Ramos (cell line): ENCODE results near the gene FXYD1.

Source experiments
- in situ Hi-C: fragments of 300-500 bp; cut with MboI; formaldehyde crosslinking; loops from one replicate; pipeline ENCODE4 v1.14.3; 2022; ENCODE audit warnings: low sequenced_read_pairs; ENCODE audit not compliant: unreplicated experiment

FXYD1 gene

DNA sequence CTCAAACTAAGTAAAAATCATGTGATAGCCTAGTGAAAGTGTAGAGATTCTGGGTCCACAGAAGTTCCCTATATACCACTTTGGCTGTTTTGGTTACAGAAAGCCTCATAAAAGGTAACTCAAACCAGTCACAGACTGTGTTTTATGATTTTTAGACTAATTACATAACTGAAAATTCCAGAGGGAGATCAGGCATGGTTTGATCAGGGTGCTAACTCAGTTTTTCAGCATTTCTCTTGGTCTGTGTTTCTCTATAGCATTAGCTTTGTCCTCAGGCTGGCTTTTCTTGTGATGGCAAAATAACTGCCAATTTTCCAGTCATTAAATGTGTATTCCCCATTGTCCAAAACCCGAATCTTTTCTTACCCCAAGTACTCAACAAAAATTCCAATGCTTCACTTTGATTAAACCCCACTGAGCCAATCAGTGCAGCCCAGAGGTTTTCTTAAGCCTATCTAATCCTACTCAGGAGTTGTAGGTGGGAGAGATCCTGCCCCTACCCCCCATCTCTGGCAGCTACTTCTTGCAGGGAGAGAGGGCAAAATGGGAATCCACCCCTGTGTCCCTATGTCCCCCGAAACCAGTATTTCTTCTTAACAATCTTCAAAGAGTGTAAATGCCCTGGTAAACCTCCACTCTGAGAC is 31.6 kb upstream of the FXYD1 start:
- in situ Hi-C loops: no loop called here

DNA sequence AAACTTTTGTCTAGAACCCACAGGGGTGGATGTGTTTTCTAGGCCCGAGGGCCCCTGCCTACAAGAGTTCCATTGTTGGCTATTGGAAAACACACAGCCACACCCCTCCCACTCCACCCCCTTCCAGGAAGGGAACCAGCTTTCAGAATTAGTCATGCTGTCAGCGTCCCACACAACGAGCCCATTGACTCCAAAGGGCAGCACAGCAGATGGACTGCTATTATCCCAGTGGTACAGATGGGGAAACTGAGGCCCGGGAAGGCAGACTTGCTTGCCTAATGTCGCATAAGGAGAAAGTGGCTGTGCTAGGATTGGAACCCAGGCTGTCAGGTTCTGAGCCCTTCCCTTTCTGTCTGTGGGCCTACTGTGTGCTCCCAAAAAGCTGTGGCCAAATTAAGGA is 31.1 kb upstream of the FXYD1 start:
- in situ Hi-C loops: no loop called here

DNA sequence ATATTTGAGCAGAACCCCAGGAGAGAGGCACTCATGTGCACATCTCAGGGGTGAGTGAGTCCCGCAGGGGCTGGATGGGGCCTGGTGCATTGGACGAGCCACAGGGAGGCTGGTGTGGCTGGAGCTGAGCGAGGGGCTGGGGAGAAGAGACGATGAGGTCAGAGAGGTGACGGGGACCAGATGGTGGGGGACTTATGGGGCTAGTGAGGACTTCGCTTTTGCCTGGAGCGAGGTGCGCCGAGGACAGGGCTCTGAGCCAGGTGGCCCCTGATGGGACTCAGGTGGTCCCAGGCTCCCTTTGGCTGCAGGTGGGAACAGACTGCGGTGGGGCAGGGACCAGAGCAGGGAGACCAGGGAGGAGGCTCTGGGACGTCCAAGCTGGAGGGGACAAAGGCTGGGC is 29.9 kb upstream of the FXYD1 start:
- in situ Hi-C loops: no loop called here

DNA sequence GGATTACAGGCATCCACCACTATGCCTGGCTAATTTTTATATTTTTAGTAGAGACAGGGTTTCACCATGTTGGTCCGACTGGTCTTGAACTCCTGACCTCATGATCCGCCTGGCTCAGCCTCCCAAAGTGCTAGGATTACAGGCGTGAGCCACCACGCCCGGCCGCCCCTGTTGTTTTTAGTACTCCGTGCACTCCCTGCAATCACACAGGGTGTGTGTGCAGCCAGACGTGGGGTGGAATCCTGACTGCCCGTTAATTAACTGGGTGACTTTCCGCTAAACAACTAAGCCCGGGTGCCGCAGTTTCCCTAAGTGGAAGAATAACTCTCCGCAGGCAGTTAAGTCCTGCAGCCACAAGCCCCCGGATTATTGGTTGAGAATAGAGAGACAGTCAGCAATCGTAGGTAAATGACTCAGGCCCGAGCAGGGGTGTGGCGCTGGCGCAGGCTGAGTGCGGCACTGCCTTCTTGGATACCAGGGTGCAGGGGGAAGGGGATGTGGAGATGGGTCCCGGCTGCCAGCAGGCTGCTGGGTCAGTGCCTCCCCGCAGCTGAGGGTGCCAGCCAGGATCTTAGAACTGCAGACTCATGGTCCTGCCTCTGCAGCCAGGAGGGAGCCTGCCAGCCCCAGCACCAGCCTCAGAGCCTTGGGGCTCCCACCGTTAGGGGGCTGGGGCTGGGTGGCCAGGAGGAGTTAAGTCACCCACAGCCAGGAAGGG is 29.1 kb upstream of the FXYD1 start:
- in situ Hi-C loops: no loop called here

DNA sequence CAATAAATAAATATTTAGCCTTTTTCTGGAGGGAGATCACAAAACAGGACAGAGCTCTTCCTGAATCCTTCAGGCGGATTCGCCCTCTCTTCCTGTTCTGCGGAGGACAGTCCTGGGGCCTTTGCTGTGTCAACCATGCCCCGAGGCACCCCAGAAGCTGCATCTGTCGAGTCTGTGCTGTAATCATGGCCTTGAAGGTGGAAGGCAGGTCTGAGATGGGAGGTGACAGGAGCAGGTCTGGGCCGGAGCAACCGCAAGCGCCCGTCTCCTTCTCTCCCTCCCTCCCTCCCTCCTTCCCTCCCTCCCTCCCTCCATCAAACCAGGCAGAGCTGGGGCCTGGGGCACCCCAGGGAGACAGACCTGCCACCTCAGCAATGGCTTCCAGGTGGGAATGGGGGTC is 27.6 kb upstream of the FXYD1 start:
- in situ Hi-C loops: no loop called here

DNA sequence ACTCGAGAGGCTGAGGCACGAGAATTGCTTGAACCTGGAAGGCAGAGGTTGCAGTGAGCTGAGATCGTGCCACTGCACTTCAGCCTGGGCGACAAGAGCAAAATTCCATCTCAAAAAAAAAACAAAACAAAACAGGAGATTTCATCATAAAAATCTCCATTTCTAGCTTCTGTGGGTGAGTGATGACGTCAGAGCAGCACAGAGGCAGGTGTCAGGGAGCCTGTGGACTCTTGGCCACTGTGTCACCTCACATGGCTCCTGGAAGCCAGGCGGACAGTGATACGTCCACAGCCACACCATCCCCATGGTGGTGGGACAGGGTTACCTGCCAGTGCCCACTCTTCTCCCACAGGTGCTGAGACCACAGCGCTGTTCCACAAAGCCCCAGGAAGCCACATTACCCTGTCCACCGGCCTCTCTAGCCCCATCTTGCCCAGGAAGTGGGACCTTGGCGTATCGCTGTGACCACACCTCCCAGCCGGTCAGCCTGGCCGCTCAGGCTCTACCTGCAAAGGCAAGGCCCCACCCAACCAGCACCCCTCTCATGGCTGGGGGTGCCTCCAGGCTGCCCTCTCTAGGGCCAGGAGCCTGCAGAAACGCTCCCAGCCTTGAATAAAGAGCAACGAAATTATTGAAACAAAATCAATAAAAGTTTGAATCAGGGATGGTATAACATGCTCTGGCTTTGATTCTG is 25.5 kb upstream of the FXYD1 start:
- in situ Hi-C loops: no loop called here

DNA sequence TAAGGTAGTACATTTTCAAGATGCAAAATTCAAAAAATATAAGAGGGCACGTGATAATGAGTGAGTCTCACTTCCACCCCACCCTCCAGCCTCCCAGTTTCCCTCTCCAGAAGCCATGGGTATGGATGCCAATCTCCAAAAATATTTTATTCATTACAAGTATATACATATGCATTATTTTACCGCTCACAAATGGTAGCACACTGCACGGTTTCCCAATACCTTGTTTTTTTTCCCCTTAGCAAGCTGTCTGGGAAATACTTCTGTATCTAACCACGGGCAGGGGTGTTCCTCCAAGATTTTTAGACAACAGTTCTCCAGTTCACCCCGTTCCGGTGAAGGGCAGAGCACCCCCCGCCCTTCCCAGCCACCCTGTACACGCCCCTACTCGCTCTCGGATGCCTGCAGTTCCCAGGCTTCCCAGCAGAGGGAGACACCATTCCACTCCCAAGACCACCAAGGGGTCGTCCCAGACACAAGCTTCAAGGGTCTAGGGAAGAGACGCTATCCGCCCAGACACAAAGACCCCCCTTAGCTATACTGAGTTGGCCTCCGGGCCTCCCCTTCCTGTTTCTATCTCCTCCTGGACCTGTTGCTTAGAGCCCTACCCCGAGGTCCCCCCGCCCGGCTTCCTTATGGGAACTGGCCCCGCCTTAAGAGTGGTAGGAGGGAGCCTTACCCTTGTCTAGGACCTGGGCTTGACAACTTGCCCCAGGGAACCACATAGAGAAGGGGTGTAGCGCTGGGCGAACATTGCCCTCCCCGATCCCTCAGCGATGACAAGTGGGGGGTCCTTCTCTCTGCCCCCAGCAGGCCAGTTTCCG is 24.1 kb upstream of the FXYD1 start:
- in situ Hi-C loops: no loop called here

DNA sequence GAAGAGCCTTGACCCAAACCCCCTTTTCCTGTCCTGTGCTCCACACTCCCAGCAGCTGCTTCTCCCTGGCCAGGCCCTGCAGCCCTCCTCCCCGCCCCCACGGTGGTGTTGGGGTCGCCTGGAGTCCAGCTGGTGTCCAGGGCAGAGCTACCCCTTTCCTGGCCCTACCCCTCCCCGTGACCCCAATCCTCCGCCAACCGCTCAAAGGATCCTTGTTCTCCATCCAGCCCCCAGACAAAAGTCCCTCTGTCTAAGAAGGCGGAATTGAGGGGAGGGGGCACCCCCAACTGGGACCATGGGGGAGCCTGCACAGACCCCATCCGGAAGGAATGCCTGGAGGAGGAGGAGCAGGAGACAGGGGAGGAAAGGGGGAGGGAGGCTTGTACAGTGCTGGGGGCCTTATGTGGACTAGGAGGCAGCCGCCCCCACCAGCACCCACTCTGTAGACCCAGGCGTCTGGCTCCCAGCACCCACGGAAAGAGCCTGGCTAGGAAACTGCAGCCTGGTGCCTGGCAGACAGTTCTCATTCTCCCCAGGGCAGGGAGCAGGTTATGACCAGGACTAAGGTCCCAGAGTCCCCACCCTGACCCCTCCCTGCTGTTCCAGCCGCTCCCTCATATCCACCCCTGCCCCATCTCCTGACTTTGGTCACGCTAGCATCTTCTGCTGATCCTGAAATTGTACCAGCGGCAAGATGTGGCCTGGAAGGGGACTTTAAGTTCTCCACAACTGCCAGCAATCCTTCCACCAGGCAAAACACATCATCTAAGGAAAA is 23.3 kb upstream of the FXYD1 start, which contains the start of gene FXYD3:
Gene FXYD3, plus strand, starts transcription at position 647 of the 775 bp plus-strand sequence. CDS start 3,554 bp downstream, outside the sequence.
- in situ Hi-C loops: no loop called here

DNA sequence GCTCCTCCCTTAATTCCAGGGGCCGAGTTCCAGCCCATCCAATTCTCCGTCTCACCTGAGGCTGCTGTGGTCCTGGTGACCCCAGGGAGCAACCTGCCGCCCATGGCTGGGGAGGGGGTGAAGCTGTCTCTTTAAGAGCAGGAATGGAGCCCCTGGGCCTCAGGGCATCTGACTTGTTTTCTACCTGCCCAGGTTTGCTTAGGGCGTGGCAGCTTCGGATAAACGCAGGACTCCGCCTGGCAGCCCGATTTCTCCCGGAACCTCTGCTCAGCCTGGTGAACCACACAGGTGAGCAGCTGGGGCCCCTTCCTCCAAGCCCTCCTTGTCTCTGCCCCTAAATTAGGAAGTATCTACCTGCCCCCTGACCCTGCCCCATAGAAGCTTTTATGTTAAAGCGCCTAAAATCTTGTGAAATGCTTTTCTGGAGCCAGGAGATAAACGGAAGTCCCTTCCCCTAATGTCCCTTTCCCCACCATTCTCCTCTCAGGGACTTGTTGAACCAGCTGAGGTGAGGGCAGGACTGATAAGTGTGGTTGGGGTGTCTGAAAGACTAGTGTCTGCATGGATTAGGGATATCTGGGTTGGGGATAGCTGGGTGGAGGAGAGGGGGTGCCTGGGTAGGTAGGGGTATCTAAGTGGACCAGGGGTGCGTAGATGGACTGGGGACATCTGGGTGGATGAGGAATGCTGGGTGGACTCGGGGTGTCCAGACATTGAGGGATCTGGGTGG is 22.4 kb upstream of the FXYD1 start:
- in situ Hi-C loops: no loop called here

DNA sequence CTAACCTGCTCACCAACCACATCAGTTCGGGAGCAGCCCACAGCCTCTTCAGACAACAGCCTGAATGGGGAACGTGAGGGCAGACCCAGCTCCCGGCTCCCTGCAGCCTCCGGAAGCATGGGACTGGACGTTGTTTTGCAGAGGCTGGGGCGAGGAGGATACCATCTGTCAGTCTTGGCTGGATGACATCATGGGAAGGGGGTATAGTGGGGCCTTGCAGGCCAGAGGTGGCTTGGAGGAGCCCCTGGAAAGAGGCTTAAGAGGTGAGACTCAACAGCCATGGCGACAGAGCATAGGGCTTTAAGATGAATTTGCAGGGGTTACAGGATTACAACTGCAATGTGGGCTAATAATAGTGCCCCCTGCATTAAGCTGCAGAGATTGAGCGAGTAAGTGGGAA is 21.5 kb upstream of the FXYD1 start:
- in situ Hi-C loops: no loop called here

DNA sequence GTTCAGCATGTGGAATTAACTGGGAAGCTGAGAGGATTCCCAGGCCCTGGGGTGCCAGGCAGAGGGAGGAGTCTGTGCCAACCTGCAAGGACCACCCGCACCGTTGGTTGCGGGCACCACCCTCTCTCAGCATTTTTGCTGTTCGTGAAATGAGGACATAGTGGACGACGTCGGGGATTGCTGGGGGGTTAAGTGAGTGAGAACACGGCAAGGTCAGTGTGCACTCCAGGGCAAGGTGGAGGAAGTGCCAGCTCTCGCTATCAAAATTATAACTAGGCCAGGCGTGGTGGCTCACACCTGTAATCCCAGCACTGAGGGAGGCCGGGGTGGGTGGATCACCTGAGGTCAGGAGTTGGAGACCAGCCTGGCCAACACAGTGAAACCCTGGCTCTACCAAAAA is 20.8 kb upstream of the FXYD1 start:
- in situ Hi-C loops: no loop called here

DNA sequence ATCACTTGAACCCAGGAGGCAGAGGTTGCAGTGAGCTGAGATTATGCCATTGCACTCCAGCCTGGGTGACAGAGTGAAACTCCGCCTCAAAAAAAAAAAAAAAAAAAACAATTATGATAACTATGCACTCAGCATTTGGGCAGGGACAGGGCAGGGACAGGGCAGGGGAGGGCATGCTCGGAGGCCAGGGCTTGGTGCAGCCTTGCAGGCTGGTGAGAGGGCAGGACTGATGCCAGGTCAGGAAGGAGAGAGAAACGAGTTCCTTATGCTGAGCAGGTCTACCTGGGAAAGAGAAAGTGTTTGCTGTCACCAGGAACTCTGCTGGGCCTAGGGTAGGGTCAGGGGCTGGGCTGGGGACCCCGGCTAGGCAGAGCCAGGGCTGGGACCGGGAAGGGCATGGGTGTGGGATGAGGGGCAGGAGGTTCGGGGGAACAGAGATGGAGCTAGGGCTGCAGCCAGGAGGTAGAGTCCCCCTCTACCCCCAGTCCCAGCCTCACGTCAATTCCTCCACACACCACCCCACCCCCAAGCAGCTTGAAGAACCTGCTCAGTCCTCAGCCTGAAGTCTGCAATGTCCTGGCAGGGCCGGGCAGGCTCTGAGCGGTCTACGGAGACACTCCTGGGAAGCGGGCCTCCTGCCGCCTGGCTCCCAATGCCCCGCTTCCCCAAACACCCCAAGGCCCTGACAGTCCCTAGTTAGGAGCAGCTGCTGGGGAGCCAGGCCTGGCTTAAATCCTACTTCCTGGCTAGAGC is 20.2 kb upstream of the FXYD1 start:
- in situ Hi-C loops: no loop called here

DNA sequence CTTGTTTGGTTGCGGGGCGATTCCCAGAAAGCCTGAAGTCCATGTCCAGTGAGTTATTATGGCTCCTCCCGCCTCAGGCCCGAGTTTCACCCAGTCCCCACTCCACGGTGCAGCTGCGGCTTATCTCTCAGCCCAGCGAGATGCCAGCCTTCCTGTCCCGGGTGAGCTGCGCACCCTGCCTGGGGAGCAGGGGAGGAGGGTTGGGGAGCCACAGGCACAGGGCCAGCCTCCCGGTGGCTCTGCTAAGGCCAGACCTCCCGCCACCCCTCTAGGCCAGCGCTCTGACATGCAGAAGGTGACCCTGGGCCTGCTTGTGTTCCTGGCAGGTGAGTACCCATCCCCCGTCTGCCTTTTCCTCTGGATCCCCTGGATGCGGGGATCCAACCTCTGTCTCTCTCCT is 19.5 kb upstream of the FXYD1 start:
- in situ Hi-C loops: no loop called here

DNA sequence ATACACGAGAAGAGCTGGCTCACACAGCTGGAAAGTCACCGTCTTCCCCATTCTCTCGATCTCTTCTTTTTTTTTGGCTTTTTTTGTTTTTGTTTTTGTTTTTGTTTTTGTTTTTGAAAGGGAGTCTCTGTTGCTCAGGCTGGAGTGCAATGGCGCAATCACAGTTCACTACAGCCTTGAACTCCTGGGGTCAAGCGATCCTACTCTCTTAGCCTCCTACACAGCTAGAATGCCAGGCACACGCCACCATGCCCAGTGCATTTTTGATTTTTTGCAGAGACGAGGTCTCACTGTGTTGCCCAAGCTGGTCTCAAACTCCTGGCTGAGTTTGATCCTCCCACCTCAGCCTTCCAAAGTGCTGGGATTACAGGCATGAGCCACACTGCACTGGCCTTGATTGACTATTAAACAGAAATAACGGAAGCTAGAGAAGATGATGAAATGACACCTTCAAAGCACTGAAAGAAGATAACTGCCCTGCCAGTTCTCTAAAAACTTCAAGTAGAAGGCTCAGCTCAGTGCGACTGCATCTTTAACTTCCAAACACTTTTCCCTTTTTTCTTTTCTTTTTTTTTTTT is 19.0 kb upstream of the FXYD1 start:
- in situ Hi-C loops: no loop called here

DNA sequence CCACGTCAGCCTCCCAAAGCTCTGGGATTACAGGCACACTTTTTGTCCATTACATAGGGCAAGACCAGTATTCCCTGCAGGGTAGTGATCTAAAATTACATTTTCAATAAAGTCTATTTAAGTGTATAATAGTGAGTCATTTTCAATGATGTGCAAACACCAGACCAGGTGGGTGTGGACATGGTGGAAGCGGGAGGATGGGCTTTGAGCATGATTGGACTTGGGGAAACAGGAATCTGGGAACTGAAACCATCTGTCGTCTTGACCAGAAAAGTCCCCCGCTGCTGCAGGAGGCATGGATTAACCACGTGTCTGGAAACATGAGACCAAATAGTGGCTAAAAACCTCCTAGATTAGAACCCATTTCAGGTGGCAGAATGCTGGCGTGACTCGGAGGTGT is 18.1 kb upstream of the FXYD1 start:
- in situ Hi-C loops: no loop called here

DNA sequence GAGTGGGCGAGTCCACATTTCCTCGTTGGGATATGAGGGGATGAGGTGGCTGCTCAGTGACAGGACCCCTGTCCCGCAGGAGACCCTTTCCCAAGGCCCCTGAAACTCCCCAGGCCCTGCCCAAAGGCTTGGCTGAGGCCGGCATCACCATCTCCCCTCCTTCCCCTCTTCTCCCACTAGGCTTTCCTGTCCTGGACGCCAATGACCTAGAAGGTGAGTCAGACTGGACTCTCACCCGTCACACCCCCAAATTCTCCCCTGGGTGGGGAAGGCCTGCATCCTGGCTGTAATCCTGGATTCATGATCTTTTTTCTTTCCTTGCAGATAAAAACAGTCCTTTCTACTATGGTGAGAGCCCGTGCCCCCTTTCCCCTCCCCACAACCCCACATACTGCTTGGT is 17.7 kb upstream of the FXYD1 start:
- in situ Hi-C loops: no loop called here

DNA sequence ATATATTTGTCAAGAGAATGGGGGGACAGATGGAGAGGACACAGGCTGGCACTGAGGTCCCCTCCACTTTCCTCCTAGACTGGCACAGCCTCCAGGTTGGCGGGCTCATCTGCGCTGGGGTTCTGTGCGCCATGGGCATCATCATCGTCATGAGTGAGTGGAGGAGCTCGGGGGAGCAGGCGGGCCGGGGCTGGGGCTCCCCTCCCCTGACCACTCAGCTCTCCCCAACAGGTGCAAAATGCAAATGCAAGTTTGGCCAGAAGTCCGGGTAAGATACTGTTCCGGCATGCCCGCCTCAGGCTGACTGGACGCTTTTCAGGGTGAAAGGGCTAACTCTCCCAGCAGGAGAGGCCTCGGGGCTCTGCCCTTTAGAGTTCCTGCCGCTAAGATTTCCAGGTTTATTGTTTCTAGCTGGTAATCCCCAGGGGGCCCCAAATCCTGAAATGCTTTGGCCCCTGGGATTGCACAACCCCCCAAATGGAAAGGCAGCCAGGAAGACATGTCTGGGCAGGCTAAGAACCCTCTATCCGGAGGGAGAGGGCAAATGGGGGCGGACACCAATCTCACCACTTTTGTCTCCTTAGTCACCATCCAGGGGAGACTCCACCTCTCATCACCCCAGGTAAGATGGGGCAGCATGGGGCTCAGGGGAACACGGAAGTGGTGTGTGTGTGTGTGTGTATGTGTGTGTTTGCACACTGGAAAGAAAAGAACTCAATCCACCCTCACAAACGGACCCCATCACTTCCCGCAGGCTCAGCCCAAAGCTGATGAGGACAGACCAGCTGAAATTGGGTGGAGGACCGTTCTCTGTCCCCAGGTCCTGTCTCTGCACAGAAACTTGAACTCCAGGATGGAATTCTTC is 15.7 kb upstream of the FXYD1 start:
- in situ Hi-C loops: no loop called here
